GM18498 (cell line): ENCODE measurements around the gene GPD1.

ENCODE experiments used
- ATAC-seq: cut with Tn5 transposase; IDR thresholded peaks from one replicate; pipeline ENCODE4 v1.9.1; 2021; ENCODE audit warnings: mild to moderate bottlenecking, moderate library complexity; ENCODE audit not compliant: unreplicated experiment

GPD1 gene

GRCh38 chr12:50103767-50104321 lies at the start of gene GPD1:
GPD1 (plus strand) TSS chr12:50104008; CDS start chr12:50104051, 43 bp downstream.
- no peak for ATAC-seq

GRCh38 chr12:50055831-50056638 lies 47.8 kb upstream of the GPD1 start:
- ATAC-seq, result no peak

- ATAC-seq, result no peak
Observed at GRCh38 chr12:50056639-50056976, 47.2 kb upstream of the GPD1 start.

- no peak for ATAC-seq
Observed at GRCh38 chr12:50057000-50057841, 46.6 kb upstream of the GPD1 start, which contains the start of gene ASIC1. ASIC1 (plus strand) TSS chr12:50057596; CDS start chr12:50058767, 1,171 bp downstream.

GRCh38 chr12:50057896-50058670 lies 45.7 kb upstream of the GPD1 start:
- no peak for ATAC-seq

- no peak for ATAC-seq
Observed at GRCh38 chr12:50058743-50059312, 45.0 kb upstream of the GPD1 start.

- ATAC-seq, result no peak
Observed at GRCh38 chr12:50059440-50060119, 44.2 kb upstream of the GPD1 start.

- no peak for ATAC-seq
Observed at GRCh38 chr12:50060120-50060468, 43.7 kb upstream of the GPD1 start.

GRCh38 chr12:50061171-50061570 lies 42.6 kb upstream of the GPD1 start:
- no peak for ATAC-seq

- no peak for ATAC-seq
Observed at GRCh38 chr12:50061946-50062686, 41.7 kb upstream of the GPD1 start.

GRCh38 chr12:50062728-50063460 lies 40.9 kb upstream of the GPD1 start:
- no peak for ATAC-seq

- no peak for ATAC-seq
Observed at GRCh38 chr12:50065726-50066310, 38.0 kb upstream of the GPD1 start.

GRCh38 chr12:50066402-50066801 lies 37.4 kb upstream of the GPD1 start:
- ATAC-seq, result no peak

GRCh38 chr12:50069069-50069468 lies 34.7 kb upstream of the GPD1 start:
- ATAC-seq, result no peak

GRCh38 chr12:50069539-50069938 lies 34.3 kb upstream of the GPD1 start:
- no peak for ATAC-seq

GRCh38 chr12:50070314-50071060 lies 33.3 kb upstream of the GPD1 start:
- no peak for ATAC-seq

GRCh38 chr12:50072198-50072907 lies 31.5 kb upstream of the GPD1 start:
- ATAC-seq, result no peak
